ENCODE data around the gene KRTAP5-6.

DNA sequence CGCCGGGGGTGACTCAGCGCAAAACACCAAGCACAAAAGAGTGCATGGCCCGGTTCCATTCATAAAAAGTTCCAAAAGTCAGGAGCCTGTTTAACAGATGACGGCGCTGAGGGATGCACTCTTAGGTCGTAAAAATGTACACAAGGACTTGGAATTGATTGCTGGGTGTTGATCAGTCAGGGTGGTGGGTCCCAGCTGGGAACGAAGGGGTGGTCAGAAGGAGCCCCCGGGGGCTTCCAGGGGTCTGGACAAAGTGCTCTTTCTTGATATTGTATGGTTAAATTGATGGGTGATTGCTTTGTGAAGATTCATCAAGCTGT, 32.7 kb downstream of the KRTAP5-6 start:
- TF ChIP-seq, protein P1, sequence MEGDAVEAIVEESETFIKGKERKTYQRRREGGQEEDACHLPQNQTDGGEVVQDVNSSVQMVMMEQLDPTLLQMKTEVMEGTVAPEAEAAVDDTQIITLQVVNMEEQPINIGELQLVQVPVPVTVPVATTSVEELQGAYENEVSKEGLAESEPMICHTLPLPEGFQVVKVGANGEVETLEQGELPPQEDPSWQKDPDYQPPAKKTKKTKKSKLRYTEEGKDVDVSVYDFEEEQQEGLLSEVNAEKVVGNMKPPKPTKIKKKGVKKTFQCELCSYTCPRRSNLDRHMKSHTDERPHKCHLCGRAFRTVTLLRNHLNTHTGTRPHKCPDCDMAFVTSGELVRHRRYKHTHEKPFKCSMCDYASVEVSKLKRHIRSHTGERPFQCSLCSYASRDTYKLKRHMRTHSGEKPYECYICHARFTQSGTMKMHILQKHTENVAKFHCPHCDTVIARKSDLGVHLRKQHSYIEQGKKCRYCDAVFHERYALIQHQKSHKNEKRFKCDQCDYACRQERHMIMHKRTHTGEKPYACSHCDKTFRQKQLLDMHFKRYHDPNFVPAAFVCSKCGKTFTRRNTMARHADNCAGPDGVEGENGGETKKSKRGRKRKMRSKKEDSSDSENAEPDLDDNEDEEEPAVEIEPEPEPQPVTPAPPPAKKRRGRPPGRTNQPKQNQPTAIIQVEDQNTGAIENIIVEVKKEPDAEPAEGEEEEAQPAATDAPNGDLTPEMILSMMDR (conservative IDR thresholded peaks at IDR 0.05; ENCODE audit: low read depth, low read length): no peak
- TF ChIP-seq EZH2 (IDR thresholded peaks at IDR 0.05; ENCODE audit: low read length, unreplicated experiment) (no peak), EZH2phosphoT487 (IDR thresholded peaks at IDR 0.05; ENCODE audit: borderline replicate concordance, low read length) (no peak)

Measured in PC-3 (cell line).